HK-2 (cell line): ENCODE results near the gene INSR.
"Not testable (repeated sequence)": the region's sequence is repeated elsewhere in the genome, so short reads cannot be mapped to it uniquely, and the experiment has no call there.

ENCODE experiments used
- DNase-seq: peaks from one replicate; pipeline ENCODE4 v3.0.0-alpha.2; 2018; ENCODE audit not compliant: unreplicated experiment

Gene INSR

GRCh38 chr19:7098701-7099596, 195.3 kb downstream of the INSR start:
- DNase-seq = peak; percentile 94

- DNase-seq = no peak
Observed at GRCh38 chr19:7098096-7098495, 196.1 kb downstream of the INSR start.

DNA sequence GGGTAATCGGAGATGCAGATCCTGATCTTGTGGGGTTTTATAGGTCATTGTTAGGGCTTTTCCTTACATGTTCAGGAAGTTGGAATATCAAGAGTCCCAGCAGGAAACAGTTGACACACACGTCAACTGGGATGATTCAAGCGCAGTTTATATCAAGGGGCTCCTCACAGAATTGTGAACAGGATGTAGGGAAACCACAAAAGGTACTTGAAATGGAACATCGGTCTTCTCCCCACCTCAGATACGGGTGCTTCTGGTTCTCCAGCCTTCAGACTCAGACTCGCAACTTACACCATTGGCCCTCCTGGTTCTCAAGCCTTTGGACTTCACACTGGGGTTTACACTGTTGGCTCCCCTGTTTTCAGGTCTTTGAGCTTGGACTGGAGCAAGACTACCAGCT, 205.2 kb downstream of the INSR start:
- no peak for DNase-seq

- no peak for DNase-seq
Observed at GRCh38 chr19:7083076-7083956, 210.9 kb downstream of the INSR start.

DNA sequence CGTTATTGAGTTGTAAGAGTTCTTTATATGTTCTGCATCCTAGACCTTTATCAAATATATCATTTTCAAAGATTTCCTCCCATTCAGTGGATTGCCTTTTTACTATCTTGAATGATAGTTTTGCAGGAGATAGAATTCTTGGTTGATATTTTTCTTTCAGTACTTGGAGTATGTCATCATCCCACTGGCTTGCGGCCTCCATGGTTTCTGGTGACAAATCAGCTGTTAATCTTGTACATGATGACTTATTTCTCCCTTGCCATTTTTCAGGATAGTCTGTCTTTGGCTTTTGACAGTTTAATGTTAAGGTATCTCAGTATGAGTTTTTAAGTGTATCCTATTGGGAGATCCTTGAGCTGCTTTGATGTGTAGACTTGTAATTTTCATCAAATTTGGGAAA, 216.2 kb downstream of the INSR start:
- no peak for DNase-seq

GRCh38 chr19:7076151-7076550, 218.1 kb downstream of the INSR start:
- DNase-seq = no peak

DNA sequence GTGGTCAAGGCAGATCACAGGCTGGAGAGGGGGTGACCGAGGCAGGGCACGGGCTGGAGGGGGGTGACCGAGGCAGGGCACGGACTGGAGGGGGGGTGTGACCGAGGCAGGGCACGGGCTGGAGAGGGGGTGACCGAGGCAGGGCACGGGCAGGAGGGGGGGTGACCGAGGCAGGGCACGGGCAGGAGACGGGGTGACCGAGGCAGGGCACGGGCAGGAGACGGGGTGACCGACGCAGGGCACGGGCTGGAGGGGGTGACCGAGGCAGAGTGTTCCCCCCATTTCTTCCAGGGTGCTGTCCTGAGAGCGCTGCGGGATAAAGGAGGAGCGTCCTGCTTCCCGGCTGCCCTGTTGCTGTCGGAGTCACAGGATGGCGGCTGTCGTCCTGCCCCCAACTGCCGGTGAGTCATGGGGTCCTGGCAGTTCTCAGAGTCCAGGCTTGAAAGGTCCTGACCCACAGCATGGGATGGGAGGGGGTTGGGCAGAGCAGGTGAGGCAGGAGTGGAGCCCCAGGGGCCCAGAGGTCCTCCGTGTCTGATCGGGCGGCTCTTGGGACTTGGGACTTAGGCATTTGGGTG, 219.4 kb downstream of the INSR start:
- DNase-seq = no peak

GRCh38 chr19:7072541-7072940, 221.7 kb downstream of the INSR start:
- DNase-seq = no peak

- no peak for DNase-seq
Observed at GRCh38 chr19:7069904-7070226, 224.3 kb downstream of the INSR start.

DNA sequence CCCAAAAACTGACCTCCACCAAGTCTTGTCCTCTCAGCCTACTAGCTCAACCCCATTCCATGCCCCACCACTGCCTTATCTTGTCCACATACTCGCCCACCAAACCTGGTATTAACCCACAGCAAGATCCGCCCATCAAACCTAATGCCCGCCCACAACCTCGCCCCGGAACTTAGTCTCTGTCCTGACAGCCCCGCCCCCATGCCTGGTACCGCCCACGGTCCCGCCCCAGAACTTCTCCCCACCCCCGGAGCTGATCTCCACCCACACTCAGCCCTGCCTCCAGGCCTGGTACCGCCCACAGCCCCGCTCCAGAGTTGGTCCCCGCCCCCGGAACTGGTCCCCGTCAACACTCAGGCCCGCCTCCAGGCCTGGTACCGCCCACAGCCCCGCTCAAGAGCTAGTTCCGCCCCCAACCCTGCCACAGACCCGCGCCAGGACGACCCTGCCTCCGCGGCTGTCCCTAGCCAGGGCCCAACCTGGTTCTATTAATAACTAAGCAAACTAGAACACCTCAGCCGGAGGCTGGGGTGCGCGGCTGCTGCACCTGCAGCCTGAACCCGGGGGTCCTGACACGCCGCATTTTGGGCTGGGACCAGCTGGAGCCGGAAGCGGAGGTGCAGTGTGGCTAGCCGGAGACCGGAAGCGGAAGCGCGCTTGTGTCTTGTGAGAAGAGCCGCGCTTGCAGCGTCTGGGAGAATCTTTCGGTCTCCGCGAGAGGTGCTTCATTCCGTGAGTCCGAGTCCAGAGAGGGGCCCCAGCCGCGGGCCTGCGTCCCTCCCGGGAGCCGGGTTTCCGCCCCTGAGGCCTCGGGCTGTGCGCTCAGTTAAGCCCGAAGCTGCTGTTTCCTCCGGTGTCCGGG, 224.9 kb downstream of the INSR start, which contains the start of gene ZNF557:
Gene ZNF557, plus strand, starts transcription at position 662 of the 862 bp plus-strand sequence. CDS start 5,372 bp downstream, outside the sequence.
- peak; percentile 98 for DNase-seq

- no peak for DNase-seq
Observed at GRCh38 chr19:7068599-7068998, 225.6 kb downstream of the INSR start.

- DNase-seq = no peak
Observed at GRCh38 chr19:7067716-7068115, 226.5 kb downstream of the INSR start.

DNA sequence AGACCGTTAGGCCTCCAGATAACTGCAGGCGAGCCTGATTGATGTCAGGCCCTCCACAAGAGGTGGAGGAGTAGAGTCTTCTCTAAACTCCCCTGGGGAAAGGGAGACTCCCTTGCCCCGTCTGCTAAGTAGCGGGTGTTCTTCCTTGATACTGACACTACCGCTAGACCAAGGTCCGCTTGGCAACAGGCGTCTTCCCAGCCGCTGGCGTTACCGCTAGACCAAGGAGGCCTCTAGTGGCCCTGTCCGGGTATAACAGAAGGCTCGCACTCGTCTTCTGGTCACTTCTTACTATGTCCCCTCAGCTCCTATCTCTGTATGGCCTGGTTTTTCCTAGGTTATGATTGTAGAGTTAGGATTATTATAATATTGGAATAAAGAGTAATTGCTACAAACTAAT, 227.1 kb downstream of the INSR start:
- DNase-seq = not testable (repeated sequence)

DNA sequence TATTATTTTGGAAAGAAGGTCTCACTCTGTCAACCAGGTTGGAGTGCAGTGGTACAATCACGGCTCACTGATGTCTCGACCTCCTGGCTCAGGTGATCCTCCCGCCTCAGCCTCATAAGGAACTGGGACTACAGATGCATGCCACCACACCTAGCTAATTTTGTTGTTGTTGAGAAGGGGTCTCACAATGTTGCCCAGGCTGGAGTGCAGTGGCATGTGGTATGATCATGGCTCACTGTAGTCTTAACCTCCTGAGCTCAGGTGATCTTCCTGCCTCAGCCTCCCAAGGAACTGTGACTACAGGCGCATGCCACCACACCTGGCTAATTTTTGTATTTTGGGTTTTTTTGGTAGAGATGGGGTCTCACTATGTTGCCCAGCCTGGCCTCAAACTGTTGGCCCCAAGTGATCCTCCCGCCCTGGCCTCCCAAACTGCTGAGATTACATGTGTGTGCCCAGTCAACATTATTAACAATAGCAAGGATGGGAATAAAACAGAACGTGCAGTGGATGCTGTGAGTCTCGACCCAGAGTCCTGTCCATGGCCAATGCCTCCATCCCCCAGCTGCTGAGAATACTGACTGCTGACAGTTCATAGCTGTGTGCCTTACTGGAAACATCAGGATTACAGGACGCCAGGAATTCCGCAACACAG, 230.3 kb downstream of the INSR start:
- DNase-seq = no peak

DNA sequence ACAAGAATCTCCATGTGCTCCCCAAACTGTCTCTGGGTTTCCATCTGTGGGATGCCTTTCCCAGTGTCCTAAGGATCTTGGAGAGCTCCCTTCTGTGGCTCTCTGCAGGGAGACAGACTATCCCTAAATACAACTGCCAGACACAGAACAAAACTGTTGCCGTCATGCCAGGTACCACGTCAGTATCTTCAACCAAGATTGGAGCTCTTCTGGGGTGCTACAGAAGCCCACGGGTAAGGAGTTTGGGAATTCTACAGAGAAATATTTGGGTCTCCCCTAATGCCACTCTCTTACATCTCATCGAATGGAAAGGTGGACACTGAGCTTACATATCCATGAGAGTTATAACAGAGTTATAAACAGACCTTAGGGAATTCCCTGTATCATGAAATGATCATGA, 230.9 kb downstream of the INSR start:
- no peak for DNase-seq
